ENCODE results near the gene P4HB.

DNA sequence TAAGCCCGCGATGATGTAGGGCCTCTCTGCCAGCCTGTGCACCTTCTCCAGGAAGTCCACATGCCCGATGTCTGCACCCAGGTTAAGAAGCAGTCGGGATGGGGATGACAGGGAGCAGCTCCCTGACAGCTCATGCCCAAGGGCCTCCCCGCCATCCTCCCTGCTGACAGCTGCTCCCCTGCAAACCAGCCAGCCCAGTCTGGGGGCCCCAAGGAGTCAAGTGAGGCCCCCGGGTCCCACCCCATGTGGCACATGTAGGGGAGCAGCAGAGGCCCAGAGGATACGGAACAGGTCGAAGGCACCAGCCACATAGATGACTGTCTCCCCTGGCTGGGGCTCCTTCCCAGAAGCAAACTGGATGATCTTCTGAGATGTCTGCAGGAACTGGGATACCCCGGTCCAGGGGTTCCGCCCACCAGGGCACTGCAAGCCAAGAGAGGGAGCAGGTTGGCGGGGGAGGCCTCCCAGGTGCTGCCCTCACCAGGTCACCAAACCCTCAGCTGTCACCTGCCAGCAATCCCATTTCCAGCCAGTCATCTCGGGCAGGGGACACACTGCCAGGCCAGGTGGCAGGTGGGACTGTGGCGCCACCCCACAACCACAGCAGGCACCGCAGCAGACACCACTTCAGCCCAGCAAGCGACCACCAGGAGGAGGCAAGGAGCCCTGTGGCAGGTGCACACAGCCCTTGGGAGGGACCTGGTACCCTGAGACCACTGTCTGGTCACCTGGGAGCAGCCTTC is 46.3 kb upstream of the P4HB start:
- TF ChIP-seq CTCF (conservative IDR thresholded peaks at IDR 0.05; ENCODE audit: low read length) (peak; percentile 71), EZH2phosphoT487 (IDR thresholded peaks at IDR 0.05; ENCODE audit: borderline replicate concordance, low read depth, low read length) (no peak)

Data from OCI-LY7 (cell line).